GM12878 (cell line): ENCODE data around the gene AP4S1. TPM values are rescaled to one million over a fixed set of nuclear protein-coding genes. Genes with fewer than 3 reads are reported as not detected.
A peak's percentile ranks its signal among the peaks of the same experiment; 100 is the strongest.

ENCODE experiments used
- ASH2L ChIP-seq: fragments of 300-600, 200-600 bp; sonication (generic); IDR thresholded peaks from 2 replicates; pipeline ENCODE4 v1.6.1; 2017; ENCODE audit warnings: low read depth, mild to moderate bottlenecking, borderline replicate concordance
- BCLAF1 ChIP-seq: fragments of 450-650 bp; IDR thresholded peaks from 2 replicates; pipeline ENCODE4 v1.6.1; 2017; ENCODE audit warnings: antibody characterized with exemption, mild to moderate bottlenecking, moderate library complexity
- CHD1 ChIP-seq: IDR thresholded peaks from 2 replicates; pipeline ENCODE4 v1.6.1; 2012; ENCODE audit warnings: low read depth, low read length, improper control_type of control experiment
- FOXM1 ChIP-seq: IDR thresholded peaks from 2 replicates; pipeline ENCODE4 v1.6.1; 2012; ENCODE audit warnings: low read depth, mild to moderate bottlenecking, inconsistent platforms, low read length, moderate library complexity
- HDGF ChIP-seq: fragments of 450-650 bp; IDR thresholded peaks from 2 replicates; pipeline ENCODE4 v1.6.1; 2016; ENCODE audit warnings: antibody characterized with exemption
- MEF2B ChIP-seq: fragments of 450-650 bp; IDR thresholded peaks from 2 replicates; pipeline ENCODE4 v1.6.1; 2018; ENCODE audit warnings: mild to moderate bottlenecking, moderate library complexity; ENCODE audit not compliant: partially characterized antibody, poor library complexity, severe bottlenecking
- MTA2 ChIP-seq: fragments of 450-650 bp; IDR thresholded peaks from 2 replicates; pipeline ENCODE4 v1.6.1; 2016; ENCODE audit warnings: low read depth, mild to moderate bottlenecking, moderate library complexity
- MYB ChIP-seq: fragments of 150-350 bp; IDR thresholded peaks from 2 replicates; pipeline ENCODE4 v1.6.1; 2014; ENCODE audit warnings: mild to moderate bottlenecking, low read depth, low read length, borderline replicate concordance
- NFYB ChIP-seq: IDR thresholded peaks from 2 replicates; pipeline ENCODE4 v1.6.1; 2011; ENCODE audit warnings: low read depth, mild to moderate bottlenecking, low read length, improper control_type of control experiment, moderate library complexity; ENCODE audit not compliant: insufficient read depth
- NR2C1 ChIP-seq: fragments of 450-650 bp; IDR thresholded peaks from 2 replicates; pipeline ENCODE4 v1.6.1; 2017; ENCODE audit warnings: antibody characterized with exemption, mild to moderate bottlenecking, moderate library complexity
- PAX5 ChIP-seq: IDR thresholded peaks from 2 replicates; pipeline ENCODE4 v1.6.1; 2011; ENCODE audit warnings: low read depth, low read length, borderline replicate concordance
- SKIL ChIP-seq: fragments of 450-650 bp; IDR thresholded peaks from 2 replicates; pipeline ENCODE4 v1.6.1; 2017; ENCODE audit warnings: mild to moderate bottlenecking, low read depth, inconsistent platforms; ENCODE audit not compliant: poor library complexity, severe bottlenecking
- SPI1 ChIP-seq: IDR thresholded peaks from 2 replicates; pipeline ENCODE4 v1.6.1; 2011; ENCODE audit warnings: low read depth, mild to moderate bottlenecking, low read length, moderate library complexity, borderline replicate concordance; ENCODE audit not compliant: insufficient read depth
- SUZ12 ChIP-seq: fragments of 200-600 bp; sonication (generic); IDR thresholded peaks from one replicate; pipeline ENCODE4 v1.6.1; 2018; ENCODE audit warnings: antibody characterized with exemption, mild to moderate bottlenecking; ENCODE audit not compliant: unreplicated experiment
- TCF12 ChIP-seq: IDR thresholded peaks from 2 replicates; pipeline ENCODE4 v1.6.1; 2011; ENCODE audit warnings: low read depth, mild to moderate bottlenecking, low read length
- ZNF207 ChIP-seq: fragments of 450-650 bp; IDR thresholded peaks from 2 replicates; pipeline ENCODE4 v1.6.1; 2014; ENCODE audit warnings: antibody characterized with exemption, mild to moderate bottlenecking, borderline replicate concordance
- polyA plus RNA-seq, 11 experiments: library from polyadenylated mRNA; depleted of rRNA in 4 of 11; unstranded in 6 of 11; stranded (reverse) in 5 of 11; fragments of >200 nt; fragmentation: Nextera tagmentation in 4 of 11; fragmentation: Illumina TruSeq in 1 of 11; extraction: Ambion mirVana in 4 of 11; extraction: Trizol in 1 of 11; gene quantifications; 1 replicate in 1 of 11; 2 replicates in 10 of 11; pipeline versions ENCODE4 v1.2.1 to v1.2.3, GENCODE V29; 2011 to 2016; ENCODE audit warnings: inconsistent platforms in 2 of 11, missing spikeins in 2 of 11, low read depth in 1 of 11
- total RNA-seq, 4 experiments: library from RNA; depleted of rRNA in 3 of 4; stranded (reverse); fragments of >200 nt in 3 of 4; fragmentation: Illumina TruSeq in 1 of 4; extraction: Trizol in 1 of 4; gene quantifications; 2 replicates each; pipeline versions ENCODE4 v1.2.1 to v1.2.3, GENCODE V29; 2013 to 2021
- TF ChIP-seq, protein P1 (sequence below): fragments of 450-650 bp; formaldehyde crosslinking; IDR thresholded peaks from 2 replicates; pipeline ENCODE4 v1.4.0; 2022; ENCODE audit warnings: mild to moderate bottlenecking, moderate library complexity
- TF ChIP-seq, protein P2 (sequence below): fragments of 150-350 bp; IDR thresholded peaks from 2 replicates; pipeline ENCODE4 v1.6.1; 2016; ENCODE audit warnings: low read depth, low read length

Gene AP4S1
- total and polyA plus RNA-seq, 10 of the 15 experiments (the other 5 are each of a cell fraction or from before 2014, with no cell fraction given), result 3.6 to 9.0 (median 5.7) TPM

DNA sequence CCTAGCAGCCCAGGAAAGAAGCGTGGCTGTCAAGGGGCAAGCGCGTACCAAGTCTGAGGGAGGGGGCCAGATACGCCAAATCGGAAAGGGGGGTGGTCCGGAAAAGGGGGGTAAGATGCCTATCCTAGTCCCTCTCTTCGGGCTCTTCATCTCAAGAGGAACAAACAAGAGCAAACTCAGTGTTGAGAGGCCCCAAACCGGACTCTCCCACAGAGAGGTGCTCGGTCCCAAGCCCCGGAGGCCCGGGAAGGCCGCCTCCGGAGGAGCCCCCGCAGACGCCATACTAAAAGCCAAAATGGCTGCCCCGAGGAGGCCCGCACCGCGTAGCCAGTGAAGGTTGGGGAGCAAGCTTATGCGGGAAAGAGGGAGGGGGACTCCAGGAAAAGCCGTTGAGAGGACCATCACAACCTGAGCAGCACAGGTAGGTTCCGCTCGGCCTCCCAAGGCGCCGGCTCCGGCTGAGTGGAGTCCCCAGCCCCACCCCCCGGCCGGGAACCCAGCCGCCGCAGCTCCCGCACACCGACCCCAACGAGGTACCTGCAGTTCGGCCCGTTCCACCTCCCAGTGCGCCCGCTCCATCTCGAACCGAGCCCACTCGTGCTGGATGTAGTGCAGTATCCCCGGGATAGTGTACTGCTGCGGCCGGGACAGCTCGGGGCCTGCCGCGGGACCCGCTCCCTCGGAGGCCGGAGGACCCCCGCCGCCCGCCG, at the start of gene AP4S1 (continued):
- TF ChIP-seq, protein P1, sequence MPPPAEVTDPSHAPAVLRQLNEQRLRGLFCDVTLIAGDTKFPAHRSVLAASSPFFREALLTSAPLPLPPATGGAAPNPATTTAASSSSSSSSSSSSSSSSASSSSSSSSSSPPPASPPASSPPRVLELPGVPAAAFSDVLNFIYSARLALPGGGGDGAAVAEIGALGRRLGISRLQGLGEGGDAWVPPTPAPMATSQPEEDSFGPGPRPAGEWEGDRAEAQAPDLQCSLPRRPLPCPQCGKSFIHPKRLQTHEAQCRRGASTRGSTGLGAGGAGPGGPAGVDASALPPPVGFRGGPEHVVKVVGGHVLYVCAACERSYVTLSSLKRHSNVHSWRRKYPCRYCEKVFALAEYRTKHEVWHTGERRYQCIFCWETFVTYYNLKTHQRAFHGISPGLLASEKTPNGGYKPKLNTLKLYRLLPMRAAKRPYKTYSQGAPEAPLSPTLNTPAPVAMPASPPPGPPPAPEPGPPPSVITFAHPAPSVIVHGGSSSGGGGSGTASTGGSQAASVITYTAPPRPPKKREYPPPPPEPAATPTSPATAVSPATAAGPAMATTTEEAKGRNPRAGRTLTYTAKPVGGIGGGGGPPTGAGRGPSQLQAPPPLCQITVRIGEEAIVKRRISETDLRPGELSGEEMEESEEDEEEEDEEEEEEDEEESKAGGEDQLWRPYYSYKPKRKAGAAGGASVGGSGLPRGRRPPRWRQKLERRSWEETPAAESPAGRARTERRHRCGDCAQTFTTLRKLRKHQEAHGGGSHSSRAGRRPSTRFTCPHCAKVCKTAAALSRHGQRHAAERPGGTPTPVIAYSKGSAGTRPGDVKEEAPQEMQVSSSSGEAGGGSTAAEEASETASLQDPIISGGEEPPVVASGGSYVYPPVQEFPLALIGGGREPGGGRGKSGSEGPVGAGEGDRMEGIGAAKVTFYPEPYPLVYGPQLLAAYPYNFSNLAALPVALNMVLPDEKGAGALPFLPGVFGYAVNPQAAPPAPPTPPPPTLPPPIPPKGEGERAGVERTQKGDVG (CRISPR knock-in tag), result no peak
- no peak for TF ChIP-seq BCLAF1
- TF ChIP-seq MYB, result no peak
- no peak for TF ChIP-seq ZNF207
- TF ChIP-seq SPI1, result no peak
- no peak for TF ChIP-seq TCF12
- TF ChIP-seq NFYB, result no peak
- TF ChIP-seq SUZ12, result no peak
- 0 out of 2 replicates have a peak, but pooled peaks have one; percentile 36 for TF ChIP-seq CHD1
- peak; percentile 38; the same call in 1 of the 2 replicates for TF ChIP-seq PAX5
- no peak for TF ChIP-seq FOXM1
- no peak for TF ChIP-seq SKIL
- TF ChIP-seq, protein P2, sequence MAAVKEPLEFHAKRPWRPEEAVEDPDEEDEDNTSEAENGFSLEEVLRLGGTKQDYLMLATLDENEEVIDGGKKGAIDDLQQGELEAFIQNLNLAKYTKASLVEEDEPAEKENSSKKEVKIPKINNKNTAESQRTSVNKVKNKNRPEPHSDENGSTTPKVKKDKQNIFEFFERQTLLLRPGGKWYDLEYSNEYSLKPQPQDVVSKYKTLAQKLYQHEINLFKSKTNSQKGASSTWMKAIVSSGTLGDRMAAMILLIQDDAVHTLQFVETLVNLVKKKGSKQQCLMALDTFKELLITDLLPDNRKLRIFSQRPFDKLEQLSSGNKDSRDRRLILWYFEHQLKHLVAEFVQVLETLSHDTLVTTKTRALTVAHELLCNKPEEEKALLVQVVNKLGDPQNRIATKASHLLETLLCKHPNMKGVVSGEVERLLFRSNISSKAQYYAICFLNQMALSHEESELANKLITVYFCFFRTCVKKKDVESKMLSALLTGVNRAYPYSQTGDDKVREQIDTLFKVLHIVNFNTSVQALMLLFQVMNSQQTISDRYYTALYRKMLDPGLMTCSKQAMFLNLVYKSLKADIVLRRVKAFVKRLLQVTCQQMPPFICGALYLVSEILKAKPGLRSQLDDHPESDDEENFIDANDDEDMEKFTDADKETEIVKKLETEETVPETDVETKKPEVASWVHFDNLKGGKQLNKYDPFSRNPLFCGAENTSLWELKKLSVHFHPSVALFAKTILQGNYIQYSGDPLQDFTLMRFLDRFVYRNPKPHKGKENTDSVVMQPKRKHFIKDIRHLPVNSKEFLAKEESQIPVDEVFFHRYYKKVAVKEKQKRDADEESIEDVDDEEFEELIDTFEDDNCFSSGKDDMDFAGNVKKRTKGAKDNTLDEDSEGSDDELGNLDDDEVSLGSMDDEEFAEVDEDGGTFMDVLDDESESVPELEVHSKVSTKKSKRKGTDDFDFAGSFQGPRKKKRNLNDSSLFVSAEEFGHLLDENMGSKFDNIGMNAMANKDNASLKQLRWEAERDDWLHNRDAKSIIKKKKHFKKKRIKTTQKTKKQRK, result no peak
- no peak for TF ChIP-seq MTA2
- TF ChIP-seq MEF2B, result no peak
- TF ChIP-seq ASH2L, result no peak
- TF ChIP-seq HDGF, result no peak
- TF ChIP-seq NR2C1, result no peak
